DND-41 (cell line): Measurements from ENCODE around the gene KRT79.

Experiments used
- ATAC-seq: fragments of 200-7000 bp; cut with Tn5 transposase; 3 replicates; pipeline ENCODE4 v1.9.1; 2021; ENCODE audit warnings: low read depth; ENCODE audit not compliant: insufficient read depth
- DNase-seq: peaks from one replicate; pipeline ENCODE4 v3.0.0-alpha.2; 2020
- H2AFZ ChIP-seq: 2 replicates; pipeline ENCODE4 v1.6.0; 2012; ENCODE audit warnings: low read depth, low read length
- H3K27ac ChIP-seq: 2 replicates; pipeline ENCODE4 v1.5.1; 2012; ENCODE audit warnings: low read length, inconsistent platforms
- H3K27me3 ChIP-seq: fragments of 200-600 bp; sonication (generic); 2 replicates; pipeline ENCODE4 v1.6.0; 2012; ENCODE audit warnings: low read length, mild to moderate bottlenecking, inconsistent platforms; ENCODE audit not compliant: insufficient read depth, poor library complexity
- H3K36me3 ChIP-seq: 2 replicates; pipeline ENCODE4 v1.5.1; 2012; ENCODE audit warnings: low read length, inconsistent platforms; ENCODE audit not compliant: insufficient read depth
- H3K4me1 ChIP-seq: 2 replicates; pipeline ENCODE4 v1.5.1; 2012; ENCODE audit warnings: mild to moderate bottlenecking, low read length; ENCODE audit not compliant: insufficient read depth
- H3K4me2 ChIP-seq: 2 replicates; pipeline ENCODE4 v1.6.0; 2012; ENCODE audit warnings: mild to moderate bottlenecking, moderate library complexity, low read length, inconsistent platforms; ENCODE audit not compliant: insufficient read depth
- H3K4me3 ChIP-seq, 2 experiments: fragments of 200-600 bp in 1 of 2; shearing (Covaris generic) in 1 of 2; 2 replicates each; pipeline ENCODE4 v1.5.1; 2012 to 2016; ENCODE audit warnings: inconsistent platforms in 2 of 2, low read length in 2 of 2, mild to moderate bottlenecking in 2 of 2, low read depth in 1 of 2, moderate library complexity in 1 of 2
- H3K79me2 ChIP-seq: 2 replicates; pipeline ENCODE4 v1.6.0; 2012; ENCODE audit warnings: low read length, inconsistent platforms; ENCODE audit not compliant: insufficient read depth
- H3K9ac ChIP-seq: 2 replicates; pipeline ENCODE4 v1.6.0; 2012; ENCODE audit warnings: low read depth, mild to moderate bottlenecking, inconsistent platforms, low read length, moderate library complexity
- H3K9me3 ChIP-seq: 2 replicates; pipeline ENCODE4 v1.5.1; 2012; ENCODE audit warnings: low read length, moderate library complexity, mild to moderate bottlenecking, inconsistent platforms; ENCODE audit not compliant: insufficient read depth, severe bottlenecking
- H4K20me1 ChIP-seq: 2 replicates; pipeline ENCODE4 v1.6.0; 2012; ENCODE audit warnings: low read length; ENCODE audit not compliant: insufficient read depth
- EZH2 ChIP-seq: IDR thresholded peaks from 3 replicates; pipeline ENCODE4 v1.6.1; 2012; ENCODE audit warnings: borderline replicate concordance, low read depth, mild to moderate bottlenecking, moderate library complexity, low read length, inconsistent platforms; ENCODE audit not compliant: severe bottlenecking
- TF ChIP-seq, protein P1 (sequence below): IDR thresholded peaks from 2 replicates; pipeline ENCODE4 v1.5.1; 2012; ENCODE audit warnings: borderline replicate concordance, low read length, moderate library complexity, mild to moderate bottlenecking; ENCODE audit not compliant: poor library complexity, severe bottlenecking; ENCODE audit errors: extremely low read depth

Gene KRT79

DNA sequence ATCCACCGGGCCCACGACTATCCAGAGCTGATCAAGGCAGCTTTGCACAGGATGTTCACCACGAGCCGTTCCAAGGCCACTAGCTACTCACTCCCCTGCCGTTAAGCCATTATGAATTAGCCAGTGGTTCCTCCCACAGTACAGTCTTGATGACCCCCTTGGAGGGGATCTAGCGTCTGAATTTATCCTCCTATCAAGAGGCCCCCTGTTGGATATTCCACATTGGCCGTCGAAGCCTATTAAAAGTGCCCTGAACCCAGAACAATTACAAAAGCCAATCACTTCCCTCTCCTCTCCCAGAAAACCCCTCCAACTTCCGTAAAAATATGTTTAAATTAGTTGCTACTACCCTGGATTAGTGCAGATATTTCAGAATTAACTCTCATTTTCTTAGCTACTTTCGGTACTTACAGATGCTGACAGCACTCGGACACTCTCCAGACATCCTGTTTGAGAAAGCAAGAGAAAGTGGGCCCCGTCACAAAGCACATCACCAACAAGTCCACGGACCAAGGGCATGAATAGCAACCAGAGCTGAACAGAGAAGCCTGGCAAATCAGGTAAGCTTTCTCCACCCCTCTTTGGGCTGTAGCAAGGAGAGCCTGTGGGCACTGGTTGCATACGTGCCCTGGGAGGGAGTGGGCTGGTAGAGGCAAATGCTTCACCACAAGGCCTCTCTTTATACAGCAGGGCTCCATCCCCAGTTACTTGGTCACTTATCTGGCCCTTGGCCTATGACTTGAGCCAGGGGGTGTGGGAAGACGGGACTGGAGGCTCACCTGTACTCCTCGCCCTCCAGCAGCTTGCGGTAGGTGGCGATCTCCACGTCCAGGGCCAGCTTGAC is 43.5 kb downstream of the KRT79 start:
- H3K4me1 ChIP-seq: no peaks in the 10 kb centered on the region
- no peak for DNase-seq
- no peaks in the 10 kb centered on the region for H3K27me3 ChIP-seq
- H3K9ac ChIP-seq: no peak overlapping the region
- no peak overlapping the region for H2AFZ ChIP-seq
- no peaks in the 10 kb centered on the region for H3K9me3 ChIP-seq
- no peak for ATAC-seq
- H3K27ac ChIP-seq: no peak overlapping the region
- H3K4me3 ChIP-seq: no peak overlapping the region
- H3K36me3 ChIP-seq: no peaks in the 10 kb centered on the region
- no peak for TF ChIP-seq EZH2
- TF ChIP-seq, protein P1, sequence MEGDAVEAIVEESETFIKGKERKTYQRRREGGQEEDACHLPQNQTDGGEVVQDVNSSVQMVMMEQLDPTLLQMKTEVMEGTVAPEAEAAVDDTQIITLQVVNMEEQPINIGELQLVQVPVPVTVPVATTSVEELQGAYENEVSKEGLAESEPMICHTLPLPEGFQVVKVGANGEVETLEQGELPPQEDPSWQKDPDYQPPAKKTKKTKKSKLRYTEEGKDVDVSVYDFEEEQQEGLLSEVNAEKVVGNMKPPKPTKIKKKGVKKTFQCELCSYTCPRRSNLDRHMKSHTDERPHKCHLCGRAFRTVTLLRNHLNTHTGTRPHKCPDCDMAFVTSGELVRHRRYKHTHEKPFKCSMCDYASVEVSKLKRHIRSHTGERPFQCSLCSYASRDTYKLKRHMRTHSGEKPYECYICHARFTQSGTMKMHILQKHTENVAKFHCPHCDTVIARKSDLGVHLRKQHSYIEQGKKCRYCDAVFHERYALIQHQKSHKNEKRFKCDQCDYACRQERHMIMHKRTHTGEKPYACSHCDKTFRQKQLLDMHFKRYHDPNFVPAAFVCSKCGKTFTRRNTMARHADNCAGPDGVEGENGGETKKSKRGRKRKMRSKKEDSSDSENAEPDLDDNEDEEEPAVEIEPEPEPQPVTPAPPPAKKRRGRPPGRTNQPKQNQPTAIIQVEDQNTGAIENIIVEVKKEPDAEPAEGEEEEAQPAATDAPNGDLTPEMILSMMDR: no peak
- H3K79me2 ChIP-seq: no peaks in the 10 kb centered on the region
- H3K4me2 ChIP-seq: no peak overlapping the region
- H4K20me1 ChIP-seq: no peaks in the 10 kb centered on the region

DNA sequence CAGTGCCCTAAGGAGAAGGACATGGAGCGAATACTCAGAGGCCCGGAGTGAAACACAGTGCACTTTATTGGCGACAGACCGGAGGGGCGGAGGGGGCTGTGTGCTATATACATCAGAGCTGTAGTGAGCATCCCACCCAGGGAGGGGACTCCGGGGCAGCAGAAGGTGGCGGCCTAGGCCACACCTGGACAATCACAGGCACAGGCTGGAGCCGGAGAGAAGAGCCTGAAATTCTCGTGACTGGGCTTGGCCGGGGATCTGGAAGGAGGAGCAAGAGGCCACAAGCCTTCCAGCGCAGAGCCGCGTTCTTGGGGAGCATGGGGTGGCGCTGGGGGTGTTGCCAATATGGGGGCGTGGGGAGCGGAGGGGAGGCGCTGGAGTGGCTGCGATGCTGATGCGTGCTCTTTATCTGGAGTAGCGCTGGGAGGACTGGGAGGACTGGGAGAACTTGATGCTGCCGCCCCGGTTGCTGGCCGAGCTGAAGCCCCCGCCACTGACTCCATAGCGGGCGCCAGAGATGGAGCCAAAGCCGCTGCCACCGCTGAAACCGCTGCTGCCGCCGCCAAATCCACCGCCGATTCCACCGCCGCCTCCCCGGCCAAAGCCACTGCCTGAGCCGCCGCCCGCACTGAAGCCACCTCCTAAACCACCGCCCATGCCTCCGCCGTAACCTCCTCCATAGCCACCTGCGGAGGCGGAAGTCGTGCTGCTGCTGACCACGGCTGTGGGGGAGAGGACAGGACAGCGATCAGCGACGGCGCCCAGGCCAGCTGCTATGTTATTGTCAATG is 44.3 kb downstream of the KRT79 start:
- TF ChIP-seq EZH2: no peak
- TF ChIP-seq, protein P1: no peak
- Histone ChIP-seq H3K9me3 (no peaks in the 10 kb centered on the region), H3K27ac (no peak overlapping the region), H3K4me2 (no peak overlapping the region), H3K4me1 (no peaks in the 10 kb centered on the region), H2AFZ (no peak overlapping the region), H3K36me3 (no peaks in the 10 kb centered on the region), H3K9ac (no peak overlapping the region), H3K4me3 (no peak overlapping the region), H3K79me2 (no peaks in the 10 kb centered on the region), H4K20me1 (no peaks in the 10 kb centered on the region), H3K27me3 (peaks cover 3% of the 10 kb centered on the region)
- DNase-seq: no peak
- ATAC-seq: no peak

DNA sequence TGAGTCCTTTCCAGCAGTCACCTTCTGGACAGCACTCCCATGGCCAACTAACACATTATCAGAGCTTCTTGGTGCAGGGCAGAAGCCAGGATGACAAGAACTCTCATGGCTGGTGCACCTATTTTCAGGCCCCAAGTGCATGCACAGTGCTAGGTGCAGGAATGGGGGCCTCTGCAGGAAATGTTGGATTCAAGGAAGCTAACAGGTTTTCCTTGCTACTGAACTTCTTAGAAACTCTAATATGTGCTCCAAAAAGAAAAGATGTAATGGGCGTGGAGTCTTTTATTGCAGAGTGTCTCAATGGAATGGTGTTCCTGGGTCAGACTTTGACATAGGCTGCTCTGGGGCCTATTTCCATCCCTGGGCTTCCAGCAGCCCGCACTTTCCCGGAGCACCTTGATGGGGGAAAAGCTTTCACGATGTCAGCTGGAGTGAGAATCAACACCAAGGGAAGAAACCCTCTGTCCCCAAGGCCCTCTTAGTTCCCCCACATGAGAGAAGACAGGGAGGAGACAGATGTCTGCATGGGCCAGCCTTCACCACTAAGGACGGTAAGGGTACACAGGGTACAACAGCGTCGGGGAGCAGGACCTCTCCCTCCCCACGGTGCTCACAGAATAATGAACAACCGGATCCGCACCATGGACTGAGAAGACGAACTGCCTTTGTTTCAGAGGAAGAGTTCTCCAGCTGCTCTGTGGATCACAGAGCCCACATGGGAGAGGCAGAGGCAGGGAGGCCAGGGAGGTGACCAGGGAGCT is 45.1 kb downstream of the KRT79 start:
- ATAC-seq: no peak
- H3K9ac ChIP-seq: no peak overlapping the region

More for the DNA sequence above, 45.1 kb downstream of the KRT79 start:
- Histone ChIP-seq H3K4me3 (no peak overlapping the region), H2AFZ (no peak overlapping the region), H3K79me2 (no peaks in the 10 kb centered on the region), H4K20me1 (no peaks in the 10 kb centered on the region), H3K36me3 (no peaks in the 10 kb centered on the region), H3K27me3 (peaks cover 7% of the 10 kb centered on the region), H3K9me3 (no peaks in the 10 kb centered on the region), H3K4me1 (no peaks in the 10 kb centered on the region), H3K27ac (no peak overlapping the region), H3K4me2 (no peak overlapping the region)
- TF ChIP-seq, protein P1: no peak
- TF ChIP-seq EZH2: no peak
- no peak for DNase-seq
